Memory B cell (primary cell): ENCODE results near the gene PSMD12.
"Not testable (repeated sequence)": the region's sequence is repeated elsewhere in the genome, so short reads cannot be mapped to it uniquely, and the experiment has no call there.

Experiments
- ATAC-seq: fragments of 150-1000 bp; cut with Tn5 transposase; 2 replicates; pipeline ENCODE4 v1.10.0; 2021; ENCODE audit warnings: low read depth, mild to moderate bottlenecking, moderate library complexity
- DNase-seq, 2 donors: peaks; one replicate each; pipeline ENCODE4 v3.0.0; 2022; ENCODE audit warnings: low spot score in 2 of 2
- H3K27ac Mint-ChIP-seq: one replicate; pipeline ENCODE4 v1.8.0; 2022; ENCODE audit warnings: mild to moderate bottlenecking, moderate library complexity, mixed read lengths
- H3K27me3 Mint-ChIP-seq: one replicate; pipeline ENCODE4 v1.8.0; 2022; ENCODE audit warnings: mixed read lengths
- H3K36me3 Mint-ChIP-seq: one replicate; pipeline ENCODE4 v1.8.0; 2022; ENCODE audit warnings: mild to moderate bottlenecking, mixed read lengths
- H3K4me1 Mint-ChIP-seq: one replicate; pipeline ENCODE4 v1.8.0; 2022; ENCODE audit warnings: mixed read lengths
- H3K4me3 Mint-ChIP-seq: one replicate; pipeline ENCODE4 v1.8.0; 2022; ENCODE audit warnings: mild to moderate bottlenecking, moderate library complexity, mixed read lengths
- H3K9me3 Mint-ChIP-seq: one replicate; pipeline ENCODE4 v1.8.0; 2022; ENCODE audit warnings: mixed read lengths

The PSMD12 gene

GRCh38 chr17:67326959-67327745 lies 39.2 kb downstream of the PSMD12 start:
- not testable (repeated sequence) for H3K9me3 Mint-ChIP-seq, DNase-seq, ATAC-seq, H3K4me1 Mint-ChIP-seq, H3K27ac Mint-ChIP-seq, H3K27me3 Mint-ChIP-seq, H3K36me3 Mint-ChIP-seq, H3K4me3 Mint-ChIP-seq

- ATAC-seq = no peak
- Mint-ChIP-seq H3K4me1 (peaks cover 2% of the 10 kb centered on the region), H3K36me3 (no peaks in the 10 kb centered on the region), H3K9me3 (peaks cover 3% of the 10 kb centered on the region), H3K4me3 (no peak overlapping the region), H3K27ac (no peak overlapping the region), H3K27me3 (no peaks in the 10 kb centered on the region)
- no peak for DNase-seq
Measured at GRCh38 chr17:67326440-67326839, 39.9 kb downstream of the PSMD12 start.

GRCh38 chr17:67324330-67324729 lies 42.0 kb downstream of the PSMD12 start:
- no peak for ATAC-seq

GRCh38 chr17:67323445-67323844 lies 42.9 kb downstream of the PSMD12 start:
- DNase-seq (no peak), ATAC-seq (no peak)
- peaks cover 2% of the 10 kb centered on the region for H3K4me1 Mint-ChIP-seq
- no peaks in the 10 kb centered on the region for H3K36me3 Mint-ChIP-seq
- no peak overlapping the region for H3K27ac Mint-ChIP-seq
- peaks cover 4% of the 10 kb centered on the region for H3K27me3 Mint-ChIP-seq
- peaks cover 2% of the 10 kb centered on the region for H3K9me3 Mint-ChIP-seq
- no peak overlapping the region for H3K4me3 Mint-ChIP-seq

More at GRCh38 chr17:67324330-67324729, 42.0 kb downstream of the PSMD12 start:
- Mint-ChIP-seq H3K4me3 (no peak overlapping the region), H3K27me3 (peaks cover 4% of the 10 kb centered on the region), H3K9me3 (peaks cover 3% of the 10 kb centered on the region), H3K36me3 (no peaks in the 10 kb centered on the region), H3K27ac (no peak overlapping the region), H3K4me1 (peaks cover 2% of the 10 kb centered on the region)
- DNase-seq = no peak

- no peak for DNase-seq
- ATAC-seq = no peak
- no peaks in the 10 kb centered on the region for H3K36me3 Mint-ChIP-seq
- H3K9me3 Mint-ChIP-seq = no peaks in the 10 kb centered on the region
- H3K4me3 Mint-ChIP-seq = no peak overlapping the region
- H3K27me3 Mint-ChIP-seq = peaks cover 4% of the 10 kb centered on the region
- H3K4me1 Mint-ChIP-seq = peaks cover 2% of the 10 kb centered on the region
- no peak overlapping the region for H3K27ac Mint-ChIP-seq
Measured at GRCh38 chr17:67322042-67322787, 44.2 kb downstream of the PSMD12 start.

GRCh38 chr17:67321486-67321885 lies 44.9 kb downstream of the PSMD12 start:
- H3K36me3 Mint-ChIP-seq, DNase-seq, H3K27ac Mint-ChIP-seq, H3K4me3 Mint-ChIP-seq, ATAC-seq, H3K4me1 Mint-ChIP-seq, H3K9me3 Mint-ChIP-seq, H3K27me3 Mint-ChIP-seq: not testable (repeated sequence)

GRCh38 chr17:67316781-67317180 lies 49.6 kb downstream of the PSMD12 start:
- Mint-ChIP-seq H3K4me3 (no peak overlapping the region), H3K36me3 (no peaks in the 10 kb centered on the region), H3K27ac (no peak overlapping the region), H3K27me3 (peaks cover 4% of the 10 kb centered on the region), H3K9me3 (no peaks in the 10 kb centered on the region), H3K4me1 (no peaks in the 10 kb centered on the region)
- no peak for ATAC-seq
- DNase-seq = no peak

- Mint-ChIP-seq H3K27ac (no peak overlapping the region), H3K36me3 (no peaks in the 10 kb centered on the region), H3K27me3 (peaks cover 4% of the 10 kb centered on the region), H3K9me3 (no peaks in the 10 kb centered on the region), H3K4me3 (no peak overlapping the region), H3K4me1 (no peaks in the 10 kb centered on the region)
- ATAC-seq (no peak), DNase-seq (no peak)
Measured at GRCh38 chr17:67315865-67316264, 50.5 kb downstream of the PSMD12 start.

GRCh38 chr17:67312265-67312664 lies 54.1 kb downstream of the PSMD12 start:
- H3K27ac Mint-ChIP-seq = no peak overlapping the region

GRCh38 chr17:67311575-67311974 lies 54.8 kb downstream of the PSMD12 start:
- Mint-ChIP-seq H3K4me1 (no peaks in the 10 kb centered on the region), H3K4me3 (no peak overlapping the region), H3K27me3 (peaks cover 3% of the 10 kb centered on the region), H3K27ac (no peak overlapping the region), H3K36me3 (no peaks in the 10 kb centered on the region), H3K9me3 (peaks cover 2% of the 10 kb centered on the region)
- ATAC-seq (no peak), DNase-seq (no peak)

More at GRCh38 chr17:67312265-67312664, 54.1 kb downstream of the PSMD12 start:
- peaks cover 3% of the 10 kb centered on the region for H3K27me3 Mint-ChIP-seq
- no peaks in the 10 kb centered on the region for H3K36me3 Mint-ChIP-seq
- H3K4me3 Mint-ChIP-seq = no peak overlapping the region
- H3K9me3 Mint-ChIP-seq = peaks cover 2% of the 10 kb centered on the region
- ATAC-seq (no peak), DNase-seq (no peak)
- no peaks in the 10 kb centered on the region for H3K4me1 Mint-ChIP-seq

GRCh38 chr17:67310406-67310805 lies 56.0 kb downstream of the PSMD12 start:
- H3K4me1 Mint-ChIP-seq = no peaks in the 10 kb centered on the region
- DNase-seq (no peak), ATAC-seq (no peak)
- H3K9me3 Mint-ChIP-seq = peaks cover 2% of the 10 kb centered on the region
- peaks cover 3% of the 10 kb centered on the region for H3K27me3 Mint-ChIP-seq
- no peak overlapping the region for H3K4me3 Mint-ChIP-seq
- H3K27ac Mint-ChIP-seq = no peak overlapping the region
- no peaks in the 10 kb centered on the region for H3K36me3 Mint-ChIP-seq

- H3K27me3 Mint-ChIP-seq, H3K9me3 Mint-ChIP-seq, H3K4me1 Mint-ChIP-seq, DNase-seq, H3K36me3 Mint-ChIP-seq, ATAC-seq, H3K4me3 Mint-ChIP-seq, H3K27ac Mint-ChIP-seq: not testable (repeated sequence)
Measured at GRCh38 chr17:67305446-67306235, 60.7 kb downstream of the PSMD12 start.

GRCh38 chr17:67297454-67297960 lies 68.9 kb downstream of the PSMD12 start:
- Mint-ChIP-seq H3K4me3 (no peak overlapping the region), H3K27me3 (no peaks in the 10 kb centered on the region), H3K4me1 (peaks cover 6% of the 10 kb centered on the region), H3K36me3 (no peaks in the 10 kb centered on the region), H3K9me3 (no peaks in the 10 kb centered on the region), H3K27ac (no peak overlapping the region)
- DNase-seq (no peak), ATAC-seq (no peak)
